SW 1271 (cell line): ENCODE results near the gene KCNJ8.
"Not testable (repeated sequence)": the region's sequence is repeated elsewhere in the genome, so short reads cannot be mapped to it uniquely, and the experiment has no call there.

Experiments used
- DNase-seq, 2 experiments: peaks; one replicate each; lab custom pipeline; 2025; lab: John Stamatoyannopoulos, UW

KCNJ8 gene

GRCh38 chr12:21786041-21786531 is 11.6 kb upstream of the KCNJ8 start:
- DNase-seq = no peak

- not testable (repeated sequence) for DNase-seq
Observed at GRCh38 chr12:21782723-21783122, 8.2 kb upstream of the KCNJ8 start.

GRCh38 chr12:21780786-21781185 is 6.3 kb upstream of the KCNJ8 start:
- DNase-seq = no peak

GRCh38 chr12:21776175-21776574 is 1.7 kb upstream of the KCNJ8 start:
- no peak for DNase-seq

- no peak for DNase-seq
Observed at GRCh38 chr12:21775133-21775820, 771 bp upstream of the KCNJ8 start.

- no peak for DNase-seq
Observed at GRCh38 chr12:21773806-21774205, 700 bp downstream of the KCNJ8 start.

- DNase-seq = no peak
Observed at GRCh38 chr12:21773263-21773741, 1.2 kb downstream of the KCNJ8 start.

- DNase-seq = no peak
Observed at GRCh38 chr12:21771311-21771710, 3.2 kb downstream of the KCNJ8 start.

GRCh38 chr12:21769307-21769706 is 5.2 kb downstream of the KCNJ8 start:
- no peak for DNase-seq

GRCh38 chr12:21766403-21766802 is 8.1 kb downstream of the KCNJ8 start:
- no peak for DNase-seq

- DNase-seq = no peak
Observed at GRCh38 chr12:21764950-21765349, 9.6 kb downstream of the KCNJ8 start.

GRCh38 chr12:21764065-21764464 is 10.4 kb downstream of the KCNJ8 start:
- no peak for DNase-seq

GRCh38 chr12:21763531-21763930 is 11.0 kb downstream of the KCNJ8 start:
- no peak for DNase-seq

- no peak for DNase-seq
Observed at GRCh38 chr12:21759737-21760136, 14.8 kb downstream of the KCNJ8 start.

GRCh38 chr12:21757735-21758134 is 16.8 kb downstream of the KCNJ8 start:
- no peak for DNase-seq

- DNase-seq = no peak
Observed at GRCh38 chr12:21756699-21757098, 17.8 kb downstream of the KCNJ8 start.

- no peak for DNase-seq
Observed at GRCh38 chr12:21751517-21751916, 23.0 kb downstream of the KCNJ8 start.

- DNase-seq = no peak
Observed at GRCh38 chr12:21745258-21745657, 29.2 kb downstream of the KCNJ8 start.

- DNase-seq = no peak
Observed at GRCh38 chr12:21731144-21731543, 43.4 kb downstream of the KCNJ8 start.

- no peak for DNase-seq
Observed at GRCh38 chr12:21725731-21726130, 48.8 kb downstream of the KCNJ8 start.

GRCh38 chr12:21718944-21719650 is 55.4 kb downstream of the KCNJ8 start:
- DNase-seq = no peak

GRCh38 chr12:21718403-21718802 is 56.1 kb downstream of the KCNJ8 start:
- no peak for DNase-seq

GRCh38 chr12:21717767-21718166 is 56.7 kb downstream of the KCNJ8 start:
- DNase-seq = no peak
